Activated T-cell treated with anti-CD3 and anti-CD28 coated beads, Interleukin-2, amount 50 U/mL, for 4 hours (primary cell): ENCODE data around the gene BAIAP3. TPM values are rescaled to one million over a fixed set of nuclear protein-coding genes. Genes with fewer than 3 reads are reported as not detected.
"Not testable (repeated sequence)": the region's sequence is repeated elsewhere in the genome, so short reads cannot be mapped to it uniquely, and the experiment has no call there.

Experiments used
- ATAC-seq, 2 donors: fragments of 200-7000 bp; cut with Tn5 transposase; one replicate each; pipeline ENCODE4 v1.10.0; 2021
- DNase-seq: peaks from one replicate; pipeline ENCODE4 v3.0.0-alpha.2; 2020
- H3K27me3 Mint-ChIP-seq: one replicate; pipeline ENCODE4 v1.8.0; 2021; ENCODE audit warnings: low read depth, mixed read lengths
- H3K36me3 Mint-ChIP-seq: one replicate; pipeline ENCODE4 v1.8.0; 2022; ENCODE audit warnings: mixed read lengths; ENCODE audit not compliant: insufficient read depth
- H3K4me1 Mint-ChIP-seq: one replicate; pipeline ENCODE4 v1.8.0; 2021; ENCODE audit warnings: low read depth, mixed read lengths
- H3K4me3 Mint-ChIP-seq: one replicate; pipeline ENCODE4 v1.8.0; 2021; ENCODE audit warnings: mild to moderate bottlenecking, moderate library complexity, mixed read lengths
- H3K9me3 Mint-ChIP-seq: one replicate; pipeline ENCODE4 v1.8.0; 2021; ENCODE audit warnings: mixed read lengths
- total RNA-seq, 3 donors: library from RNA; stranded (reverse); gene quantifications; one replicate each; pipeline ENCODE4 v1.2.1, GENCODE V29; 2021

BAIAP3 gene
- total RNA-seq: under 1 TPM; 0.08 to 0.24 (median 0.16) TPM

- DNase-seq: peak; percentile 35
- no peaks in the 10 kb centered on the region for H3K36me3 Mint-ChIP-seq
- ATAC-seq: peak; percentile 72 to 77
- H3K9me3 Mint-ChIP-seq: no peaks in the 10 kb centered on the region
- peaks cover 16% of the 10 kb centered on the region for H3K4me1 Mint-ChIP-seq
- peaks cover 18% of the 10 kb centered on the region for H3K27me3 Mint-ChIP-seq
- peak within 1 kb of the TSS; percentile 66 for H3K4me3 Mint-ChIP-seq
Measured at GRCh38 chr16:1333149-1333812, at the start of gene BAIAP3. Gene BAIAP3 (plus strand): TSS chr16:1333645. CDS start chr16:1338550, 4,905 bp downstream.

GRCh38 chr16:1283996-1284616 is 49.3 kb upstream of the BAIAP3 start:
- DNase-seq (no peak), ATAC-seq (no peak)
- Mint-ChIP-seq H3K36me3 (no peaks in the 10 kb centered on the region), H3K4me1 (no peaks in the 10 kb centered on the region), H3K27me3 (peaks cover 26% of the 10 kb centered on the region), H3K4me3 (no peak overlapping the region), H3K9me3 (no peaks in the 10 kb centered on the region)

- no peak overlapping the region for H3K4me3 Mint-ChIP-seq
Measured at GRCh38 chr16:1285669-1286512, 47.6 kb upstream of the BAIAP3 start.

GRCh38 chr16:1286513-1287094 is 46.8 kb upstream of the BAIAP3 start:
- no peak for DNase-seq
- no peaks in the 10 kb centered on the region for H3K36me3 Mint-ChIP-seq
- H3K4me3 Mint-ChIP-seq: no peak overlapping the region
- ATAC-seq: no peak
- no peaks in the 10 kb centered on the region for H3K4me1 Mint-ChIP-seq
- peaks cover 47% of the 10 kb centered on the region for H3K27me3 Mint-ChIP-seq
- no peaks in the 10 kb centered on the region for H3K9me3 Mint-ChIP-seq

More at GRCh38 chr16:1285669-1286512, 47.6 kb upstream of the BAIAP3 start:
- no peak for DNase-seq
- Mint-ChIP-seq H3K36me3 (no peaks in the 10 kb centered on the region), H3K27me3 (peaks cover 40% of the 10 kb centered on the region), H3K4me1 (no peaks in the 10 kb centered on the region), H3K9me3 (no peaks in the 10 kb centered on the region)
- ATAC-seq: no peak

GRCh38 chr16:1287982-1288670 is 45.3 kb upstream of the BAIAP3 start:
- ATAC-seq (no peak), DNase-seq (no peak)
- H3K4me1 Mint-ChIP-seq: no peaks in the 10 kb centered on the region
- no peaks in the 10 kb centered on the region for H3K36me3 Mint-ChIP-seq
- no peak overlapping the region for H3K4me3 Mint-ChIP-seq
- H3K27me3 Mint-ChIP-seq: peaks cover 58% of the 10 kb centered on the region
- H3K9me3 Mint-ChIP-seq: no peaks in the 10 kb centered on the region

GRCh38 chr16:1288813-1289476 is 44.5 kb upstream of the BAIAP3 start:
- Mint-ChIP-seq H3K9me3 (no peaks in the 10 kb centered on the region), H3K27me3 (peaks cover 63% of the 10 kb centered on the region), H3K36me3 (no peaks in the 10 kb centered on the region), H3K4me3 (no peak overlapping the region), H3K4me1 (no peaks in the 10 kb centered on the region)
- ATAC-seq (peak in 1 of 2 donors; percentile 53), DNase-seq (no peak)

GRCh38 chr16:1289477-1289866 is 44.0 kb upstream of the BAIAP3 start:
- Mint-ChIP-seq H3K4me1 (no peaks in the 10 kb centered on the region), H3K36me3 (no peaks in the 10 kb centered on the region), H3K4me3 (no peak overlapping the region), H3K9me3 (no peaks in the 10 kb centered on the region), H3K27me3 (peaks cover 63% of the 10 kb centered on the region)
- ATAC-seq (no peak), DNase-seq (no peak)

GRCh38 chr16:1290063-1290501 is 43.4 kb upstream of the BAIAP3 start:
- Mint-ChIP-seq H3K4me1 (no peaks in the 10 kb centered on the region), H3K4me3 (peak overlapping the region; percentile 13), H3K27me3 (peaks cover 64% of the 10 kb centered on the region), H3K9me3 (no peaks in the 10 kb centered on the region), H3K36me3 (no peaks in the 10 kb centered on the region)
- no peak for DNase-seq
- no peak for ATAC-seq

- peaks cover 64% of the 10 kb centered on the region for H3K27me3 Mint-ChIP-seq
Measured at GRCh38 chr16:1290860-1291575, 42.4 kb upstream of the BAIAP3 start.

GRCh38 chr16:1291576-1291974 is 41.9 kb upstream of the BAIAP3 start:
- H3K27me3 Mint-ChIP-seq: peaks cover 62% of the 10 kb centered on the region
- H3K9me3 Mint-ChIP-seq: no peaks in the 10 kb centered on the region

More at GRCh38 chr16:1290860-1291575, 42.4 kb upstream of the BAIAP3 start:
- no peak overlapping the region for H3K4me3 Mint-ChIP-seq
- H3K9me3 Mint-ChIP-seq: no peaks in the 10 kb centered on the region
- no peak for ATAC-seq
- H3K36me3 Mint-ChIP-seq: no peaks in the 10 kb centered on the region
- no peak for DNase-seq
- no peaks in the 10 kb centered on the region for H3K4me1 Mint-ChIP-seq

GRCh38 chr16:1292208-1292607 is 41.2 kb upstream of the BAIAP3 start:
- peaks cover 65% of the 10 kb centered on the region for H3K27me3 Mint-ChIP-seq
- not testable (repeated sequence) for H3K9me3 Mint-ChIP-seq, H3K4me3 Mint-ChIP-seq, H3K36me3 Mint-ChIP-seq, DNase-seq, ATAC-seq, H3K4me1 Mint-ChIP-seq

More at GRCh38 chr16:1291576-1291974, 41.9 kb upstream of the BAIAP3 start:
- no peaks in the 10 kb centered on the region for H3K4me1 Mint-ChIP-seq
- DNase-seq (no peak), ATAC-seq (no peak)
- no peaks in the 10 kb centered on the region for H3K36me3 Mint-ChIP-seq
- H3K4me3 Mint-ChIP-seq: no peak overlapping the region

GRCh38 chr16:1292808-1293207 is 40.6 kb upstream of the BAIAP3 start:
- not testable (repeated sequence) for DNase-seq, ATAC-seq, H3K36me3 Mint-ChIP-seq, H3K4me1 Mint-ChIP-seq, H3K9me3 Mint-ChIP-seq, H3K4me3 Mint-ChIP-seq
- H3K27me3 Mint-ChIP-seq: peaks cover 62% of the 10 kb centered on the region
